Mesenchymal stem cell (in vitro differentiated cells and primary cell): ENCODE data around the gene RBPJL.
A peak's percentile ranks its signal among the peaks of the same experiment; 100 is the strongest.

ENCODE experiments used
- DNase-seq: peaks from one replicate; pipeline ENCODE4 v3.0.0-alpha.2; 2013
- H2AFZ ChIP-seq: one replicate; pipeline ENCODE4 v1.6.1; 2013; ENCODE audit warnings: low read depth, mild to moderate bottlenecking, control low read depth, inconsistent platforms, low read length, moderate library complexity
- H2AK5ac ChIP-seq: 2 replicates; pipeline ENCODE4 v1.6.1; 2013; ENCODE audit warnings: low read length, moderate library complexity, mild to moderate bottlenecking, inconsistent platforms; ENCODE audit not compliant: severe bottlenecking
- H2BK120ac ChIP-seq: one replicate; pipeline ENCODE4 v1.6.1; 2013; ENCODE audit warnings: low read depth, mild to moderate bottlenecking, inconsistent platforms, low read length, moderate library complexity
- H2BK12ac ChIP-seq, 2 experiments: one replicate each; pipeline ENCODE4 v1.6.1; 2013; ENCODE audit warnings: inconsistent platforms in 2 of 2, low read length in 2 of 2, mild to moderate bottlenecking in 2 of 2, moderate library complexity in 2 of 2, control low read depth in 1 of 2
- H2BK15ac ChIP-seq: one replicate; pipeline ENCODE4 v1.6.1; 2013; ENCODE audit warnings: mild to moderate bottlenecking, low read depth, inconsistent platforms; ENCODE audit not compliant: poor library complexity, severe bottlenecking
- H2BK5ac ChIP-seq: 2 replicates; pipeline ENCODE4 v1.6.1; 2013; ENCODE audit warnings: low read depth, mild to moderate bottlenecking, low read length, control low read depth, inconsistent platforms; ENCODE audit not compliant: poor library complexity, severe bottlenecking
- H3K14ac ChIP-seq, 2 experiments: one replicate each; pipeline ENCODE4 v1.6.1; 2013; ENCODE audit warnings: inconsistent platforms in 2 of 2, low read length in 2 of 2, control low read depth in 1 of 2, mild to moderate bottlenecking in 1 of 2, moderate library complexity in 1 of 2
- H3K18ac ChIP-seq, 2 experiments: one replicate each; pipeline ENCODE4 v1.6.1; 2013; ENCODE audit warnings: inconsistent platforms in 2 of 2, low read length in 2 of 2, control low read depth in 1 of 2, low read depth in 1 of 2, mild to moderate bottlenecking in 1 of 2
- H3K23ac ChIP-seq, 2 experiments: one replicate each; pipeline ENCODE4 v1.6.1; 2013; ENCODE audit warnings: inconsistent platforms in 2 of 2, low read length in 2 of 2, mild to moderate bottlenecking in 2 of 2, moderate library complexity in 2 of 2, control low read depth in 1 of 2
- H3K27ac ChIP-seq: 2 replicates; pipeline ENCODE4 v1.5.1; 2013; ENCODE audit warnings: mild to moderate bottlenecking, moderate library complexity, low read length, control low read depth, inconsistent platforms; ENCODE audit not compliant: poor library complexity, severe bottlenecking
- H3K27me3 ChIP-seq, 2 experiments: 2 replicates each; pipeline versions ENCODE4 v1.6.1 to v1.7.0; 2013; ENCODE audit warnings: low read length in 2 of 2, mild to moderate bottlenecking in 2 of 2, moderate library complexity in 2 of 2, control low read depth in 1 of 2, inconsistent platforms in 1 of 2; ENCODE audit not compliant: control insufficient read depth in 1 of 2, insufficient read depth in 1 of 2
- H3K36me3 ChIP-seq, 2 experiments: 2 replicates each; pipeline versions ENCODE4 v1.6.1 to v1.7.0; 2013; ENCODE audit warnings: low read length in 2 of 2, control low read depth in 1 of 2, inconsistent platforms in 1 of 2, low read depth in 1 of 2, mild to moderate bottlenecking in 1 of 2; ENCODE audit not compliant: insufficient read depth in 2 of 2, control insufficient read depth in 1 of 2
- H3K4ac ChIP-seq, 2 experiments: one replicate each; pipeline ENCODE4 v1.6.1; 2013; ENCODE audit warnings: inconsistent platforms in 2 of 2, low read length in 2 of 2, mild to moderate bottlenecking in 2 of 2, moderate library complexity in 2 of 2, control low read depth in 1 of 2, low read depth in 1 of 2
- H3K4me1 ChIP-seq: 2 replicates; pipeline ENCODE4 v1.6.1; 2013; ENCODE audit warnings: low read depth, low read length, control low read depth; ENCODE audit not compliant: control insufficient read depth, insufficient read depth
- H3K4me2 ChIP-seq: 2 replicates; pipeline ENCODE4 v1.6.1; 2013; ENCODE audit warnings: low read length, mild to moderate bottlenecking, inconsistent platforms; ENCODE audit not compliant: poor library complexity, severe bottlenecking
- H3K4me3 ChIP-seq, 2 experiments: 2 replicates each; pipeline versions ENCODE4 v1.5.1 to v1.7.0; 2013; ENCODE audit warnings: low read length in 2 of 2, mild to moderate bottlenecking in 2 of 2, control low read depth in 1 of 2, low read depth in 1 of 2; ENCODE audit not compliant: insufficient read depth in 1 of 2
- H3K79me1 ChIP-seq: replicated peaks from 2 replicates; pipeline ENCODE4 v1.6.1; 2013; ENCODE audit warnings: mild to moderate bottlenecking, control low read depth, low read length, inconsistent platforms; ENCODE audit not compliant: poor library complexity, severe bottlenecking
- H3K9ac ChIP-seq: 2 replicates; pipeline ENCODE4 v1.7.0; 2013; ENCODE audit warnings: mild to moderate bottlenecking, low read length, moderate library complexity
- H3K9me3 ChIP-seq: 2 replicates; pipeline ENCODE4 v1.7.0; 2013; ENCODE audit warnings: mild to moderate bottlenecking, low read length; ENCODE audit not compliant: control insufficient read depth
- H4K8ac ChIP-seq: one replicate; pipeline ENCODE4 v1.6.1; 2013; ENCODE audit warnings: inconsistent platforms, mild to moderate bottlenecking, low read length, moderate library complexity
- H4K91ac ChIP-seq: one replicate; pipeline ENCODE4 v1.6.1; 2013; ENCODE audit warnings: mild to moderate bottlenecking, low read length, inconsistent platforms
- WGBS: methylation state at CpG from one replicate; pipeline ENCODE4 v1.1.7; 2013; ENCODE audit warnings: mixed read lengths; 5-methylcytosine and 5-hydroxymethylcytosine counted together

Gene RBPJL

DNA sequence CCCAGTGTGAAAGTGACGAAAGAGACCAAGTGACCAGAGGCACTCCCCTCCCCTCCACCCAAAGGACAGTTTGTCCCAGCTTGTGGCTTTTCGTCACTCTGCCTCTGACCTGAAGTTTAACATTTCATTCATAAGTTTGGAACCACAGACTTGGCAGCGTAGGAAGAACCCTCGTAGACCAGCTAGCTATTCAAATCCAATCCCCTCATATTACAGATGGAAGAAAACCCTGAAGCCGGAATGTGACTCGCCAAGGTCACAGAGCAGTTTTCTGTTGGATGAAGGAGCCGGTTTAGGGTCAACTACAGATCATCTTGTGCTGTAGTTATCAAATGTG, 52.4 kb downstream of the RBPJL start:
- peak overlapping the region in 1 of 2 experiments; percentile 64 for H3K14ac ChIP-seq

DNA sequence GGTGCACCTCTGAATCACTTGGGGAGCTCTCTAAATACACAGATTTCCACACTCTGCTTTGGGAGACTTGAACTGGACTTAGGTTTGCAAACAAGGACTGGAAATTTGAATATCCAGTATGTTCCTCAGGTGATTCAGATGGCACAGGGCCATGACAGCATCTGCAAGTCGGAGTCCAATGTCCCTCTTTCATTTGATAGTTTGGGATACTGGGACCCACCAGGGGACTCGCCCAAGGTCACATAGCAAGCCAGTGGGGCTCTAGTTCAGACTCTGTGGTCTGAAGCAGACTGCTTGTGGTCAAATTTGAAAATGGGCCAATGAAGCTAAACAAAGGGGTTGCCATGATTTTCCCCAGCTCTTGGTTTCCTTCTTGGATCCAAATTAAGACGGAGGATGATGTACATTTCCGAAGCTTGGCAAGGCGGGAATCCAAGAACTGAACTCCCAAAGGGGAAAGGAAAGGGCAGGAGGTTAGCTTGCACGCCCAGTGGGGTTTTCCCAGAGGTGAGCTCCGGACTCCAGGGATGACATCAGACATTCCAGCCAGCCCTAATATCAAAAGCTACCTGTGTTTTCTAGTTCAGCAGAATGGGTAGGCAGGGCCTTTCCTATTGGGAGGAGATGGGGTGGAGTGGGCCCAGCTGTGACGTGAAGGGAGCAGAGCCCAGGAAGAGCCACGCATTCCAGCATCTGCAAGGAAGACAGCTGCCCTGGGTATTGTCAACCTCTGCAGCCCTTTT, 52.9 kb downstream of the RBPJL start:
- Histone ChIP-seq H2BK12ac (peak overlapping the region; percentile 45 to 88), H3K18ac (peak overlapping the region in 1 of 2 experiments; percentile 46), H3K14ac (no peak overlapping the region), H3K4me2 (no peak overlapping the region), H3K9me3 (no peaks in the 10 kb centered on the region), H4K8ac (peak overlapping the region; percentile 35), H3K27ac (peak overlapping the region; percentile 76), H3K4ac (peak overlapping the region; percentile 24 to 40), H3K4me3 (no peak overlapping the region), H2BK15ac (peak overlapping the region; percentile 45), H3K79me1 (no peaks in the 10 kb centered on the region), H2BK120ac (peak overlapping the region; percentile 69), H3K4me1 (peaks cover 22% of the 10 kb centered on the region), H4K91ac (no peak overlapping the region), H2BK5ac (no peak overlapping the region), H2AFZ (no peak overlapping the region), H3K27me3 (no peaks in the 10 kb centered on the region), H3K23ac (no peak overlapping the region), H2AK5ac (peak overlapping the region; percentile 93), H3K36me3 (no peaks in the 10 kb centered on the region), H3K9ac (no peak overlapping the region)
- DNase-seq = peak; percentile 67
- WGBS = 63% methylated on average over 8 of the region's 9 CpGs

More for the DNA sequence above, 52.4 kb downstream of the RBPJL start:
- peak overlapping the region; percentile 76 for H3K27ac ChIP-seq
- H3K23ac ChIP-seq = no peak overlapping the region
- no peak overlapping the region for H2AFZ ChIP-seq
- peak overlapping the region; percentile 33 for H3K9ac ChIP-seq
- H3K79me1 ChIP-seq = no peaks in the 10 kb centered on the region
- H2BK5ac ChIP-seq = peak overlapping the region; percentile 49
- H3K18ac ChIP-seq = peak overlapping the region; percentile 58 to 59
- no peak overlapping the region for H4K8ac ChIP-seq
- H3K4me3 ChIP-seq = no peak overlapping the region
- H3K36me3 ChIP-seq = no peaks in the 10 kb centered on the region
- H3K4ac ChIP-seq = peak overlapping the region; percentile 38 to 61
- peak overlapping the region; percentile 26 for H2BK15ac ChIP-seq
- peak overlapping the region; percentile 2 for H4K91ac ChIP-seq
- H3K4me1 ChIP-seq = peaks cover 22% of the 10 kb centered on the region
- peak overlapping the region; percentile 93 for H2AK5ac ChIP-seq
- H3K27me3 ChIP-seq = no peaks in the 10 kb centered on the region
- DNase-seq = peak; percentile 64
- H3K4me2 ChIP-seq = no peak overlapping the region
- no peaks in the 10 kb centered on the region for H3K9me3 ChIP-seq
- peak overlapping the region; percentile 88 to 95 for H2BK12ac ChIP-seq
- WGBS = 83% methylated on average over 7 of the region's 7 CpGs
- peak overlapping the region; percentile 21 for H2BK120ac ChIP-seq

DNA sequence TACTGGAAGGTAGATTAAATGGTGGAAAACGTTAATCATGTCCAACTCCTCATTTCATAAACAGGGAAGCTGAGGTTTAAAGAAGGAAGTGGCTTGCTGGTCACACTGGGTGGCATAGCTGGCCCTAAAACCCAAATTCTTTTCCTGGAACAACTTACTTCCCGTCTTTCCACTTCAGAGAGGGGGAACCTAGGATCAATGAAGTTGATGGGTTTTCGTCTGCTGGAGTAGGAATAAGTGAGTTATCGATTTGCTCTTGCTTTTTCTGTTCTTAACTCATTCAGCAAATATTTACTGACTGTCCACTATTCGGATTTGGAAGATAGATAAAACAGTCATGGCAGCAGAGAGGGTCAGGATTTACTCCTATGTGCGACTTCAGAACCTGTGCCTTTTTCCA, 55.2 kb downstream of the RBPJL start:
- DNase-seq = no peak
- H3K79me1 ChIP-seq = peaks cover 12% of the 10 kb centered on the region
- WGBS = 98% methylated on average over 4 of the region's 6 CpGs
- no peak overlapping the region for H3K4me3 ChIP-seq
- H2BK12ac ChIP-seq = peak overlapping the region in 1 of 2 experiments; percentile 4
- peaks cover 10 to 17% of the 10 kb centered on the region in 2 experiments for H3K36me3 ChIP-seq
- peaks cover 22% of the 10 kb centered on the region for H3K4me1 ChIP-seq
- no peak overlapping the region for H3K18ac ChIP-seq
- no peak overlapping the region for H4K91ac ChIP-seq
- no peaks in the 10 kb centered on the region for H3K27me3 ChIP-seq
- H2BK120ac ChIP-seq = no peak overlapping the region
- H2BK5ac ChIP-seq = no peak overlapping the region
- H2AFZ ChIP-seq = no peak overlapping the region
- no peak overlapping the region for H2BK15ac ChIP-seq
- H3K9me3 ChIP-seq = no peaks in the 10 kb centered on the region
- no peak overlapping the region for H3K27ac ChIP-seq
- no peak overlapping the region for H3K4ac ChIP-seq
- H4K8ac ChIP-seq = no peak overlapping the region
- no peak overlapping the region for H3K4me2 ChIP-seq
- H3K23ac ChIP-seq = no peak overlapping the region
- H3K14ac ChIP-seq = no peak overlapping the region
- H2AK5ac ChIP-seq = peak overlapping the region; percentile 55
- no peak overlapping the region for H3K9ac ChIP-seq

DNA sequence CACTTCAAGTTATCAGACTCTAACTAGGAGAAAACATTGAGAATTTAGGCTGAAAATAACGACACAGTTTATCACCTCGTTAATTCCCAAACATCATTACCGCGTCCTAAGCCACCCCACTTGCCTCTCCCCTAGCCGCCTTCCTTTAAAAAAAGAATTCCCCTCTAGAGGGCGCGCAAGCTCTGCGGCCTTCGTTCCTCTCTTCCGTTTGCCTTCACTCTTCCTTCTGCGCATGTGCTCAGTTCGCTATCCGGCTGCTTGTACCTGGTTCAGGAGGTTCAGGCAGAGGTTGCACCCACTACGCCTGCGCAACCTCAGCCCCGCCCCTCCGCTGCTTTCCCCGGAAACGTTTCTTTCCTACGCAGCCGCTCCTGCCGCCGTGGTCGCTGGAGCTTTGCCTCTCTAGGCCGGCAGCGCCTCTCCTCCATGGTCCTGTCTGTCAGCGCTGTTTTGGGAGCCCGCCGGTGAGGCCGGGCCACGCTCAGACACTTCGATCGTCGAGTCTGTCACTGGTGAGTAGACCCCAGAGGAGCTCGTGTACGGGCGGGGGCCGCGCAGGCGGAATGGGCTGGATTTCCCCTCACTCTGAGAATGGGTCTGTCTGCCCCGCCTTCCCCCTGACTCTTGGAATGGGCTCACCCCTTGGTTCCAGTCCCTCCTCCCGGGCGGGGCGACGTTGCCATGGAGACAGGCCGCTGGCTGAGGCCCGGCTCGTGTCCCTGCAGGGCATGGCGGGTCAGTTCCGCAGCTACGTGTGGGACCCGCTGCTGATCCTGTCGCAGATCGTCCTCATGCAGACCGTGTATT, 56.4 kb downstream of the RBPJL start, which contains the start of gene SYS1:
Gene SYS1, plus strand, starts transcription at position 353 of the 807 bp plus-strand sequence. Its CDS starts 376 bp downstream, at position 729.
- Histone ChIP-seq H4K91ac (peak within 1 kb of the TSS; percentile 92), H2AK5ac (peak within 1 kb of the TSS; percentile 55), H2BK12ac (no peak within 1 kb of the TSS), H2AFZ (peak within 1 kb of the TSS; percentile 91), H3K79me1 (peaks cover 24% of the 10 kb centered on the region), H2BK15ac (peak within 1 kb of the TSS; percentile 84), H3K23ac (peak within 1 kb of the TSS in 1 of 2 experiments; percentile 3), H3K36me3 (peaks cover 22 to 29% of the 10 kb centered on the region in 2 experiments), H3K27ac (peak within 1 kb of the TSS; percentile 95), H3K27me3 (no peaks in the 10 kb centered on the region), H4K8ac (peak within 1 kb of the TSS; percentile 99), H3K4ac (peak within 1 kb of the TSS in 1 of 2 experiments; percentile 90), H3K4me2 (peak within 1 kb of the TSS; percentile 76), H3K4me1 (peaks cover 19% of the 10 kb centered on the region), H3K18ac (peak within 1 kb of the TSS; percentile 95 to 98), H3K4me3 (peak within 1 kb of the TSS; percentile 79 to 95), H2BK120ac (peak within 1 kb of the TSS; percentile 77), H2BK5ac (peak within 1 kb of the TSS; percentile 84), H3K14ac (peak within 1 kb of the TSS in 1 of 2 experiments; percentile 69), H3K9me3 (no peaks in the 10 kb centered on the region), H3K9ac (peak within 1 kb of the TSS; percentile 99)
- DNase-seq = peak; percentile 98
- under 1% methylated on average over 55 of the region's 55 CpGs for WGBS
